Liver (tissue), 9 donors: ENCODE data around the gene CAMK2N2. TPM values are rescaled to one million over a fixed set of nuclear protein-coding genes. Genes with fewer than 3 reads are reported as not detected.

Experiments
- DNase-seq: peaks from one replicate; pipeline ENCODE4 v3.0.0-alpha.2; 2017; ENCODE audit warnings: low spot score
- H3K27ac ChIP-seq, 2 donors: one replicate each; pipeline ENCODE4 v1.7.0; 2013; ENCODE audit warnings: inconsistent platforms in 2 of 2, low read length in 2 of 2, control low read depth in 1 of 2, low read depth in 1 of 2, mild to moderate bottlenecking in 1 of 2
- H3K27me3 ChIP-seq, 4 donors: one replicate each; pipeline versions ENCODE4 v1.6.1 to v1.7.0; 2013; ENCODE audit warnings: low read length in 3 of 4, inconsistent platforms in 1 of 4, mild to moderate bottlenecking in 1 of 4, moderate library complexity in 1 of 4; ENCODE audit not compliant: control insufficient read depth in 4 of 4, insufficient read depth in 4 of 4
- H3K36me3 ChIP-seq, 4 donors: one replicate each; pipeline versions ENCODE4 v1.6.1 to v1.7.0; 2013; ENCODE audit warnings: low read length in 3 of 4, mild to moderate bottlenecking in 3 of 4, low read depth in 1 of 4, moderate library complexity in 1 of 4; ENCODE audit not compliant: control insufficient read depth in 4 of 4, insufficient read depth in 3 of 4
- H3K4me1 ChIP-seq, 4 donors: one replicate each; pipeline versions ENCODE4 v1.6.1 to v1.7.0; 2013; ENCODE audit warnings: low read length in 3 of 4, mild to moderate bottlenecking in 3 of 4, moderate library complexity in 1 of 4; ENCODE audit not compliant: control insufficient read depth in 4 of 4, insufficient read depth in 4 of 4
- H3K4me3 ChIP-seq, 3 donors: one replicate each; pipeline versions ENCODE4 v1.6.1 to v1.7.0; 2013; ENCODE audit warnings: low read length in 3 of 3, control low read depth in 1 of 3, low read depth in 1 of 3, mild to moderate bottlenecking in 1 of 3
- H3K9ac ChIP-seq, 2 donors: one replicate each; pipeline ENCODE4 v1.7.0; 2013; ENCODE audit warnings: low read length in 2 of 2, mild to moderate bottlenecking in 2 of 2, moderate library complexity in 2 of 2, control low read depth in 1 of 2, low read depth in 1 of 2
- H3K9me3 ChIP-seq, 4 donors: one replicate each; pipeline versions ENCODE4 v1.6.1 to v1.7.0; 2013; ENCODE audit warnings: low read length in 3 of 4; ENCODE audit not compliant: control insufficient read depth in 4 of 4
- EGR1 ChIP-seq, 2 donors: IDR thresholded peaks; 2 replicates each; pipeline ENCODE4 v1.6.1; 2016 to 2018; ENCODE audit warnings: antibody characterized with exemption in 2 of 2, low read depth in 2 of 2
- FOXA1 ChIP-seq: IDR thresholded peaks from 2 replicates; pipeline ENCODE4 v1.6.1; 2016; ENCODE audit warnings: antibody characterized with exemption
- FOXA2 ChIP-seq: IDR thresholded peaks from 2 replicates; pipeline ENCODE4 v1.6.1; 2016; ENCODE audit warnings: antibody characterized with exemption
- GABPA ChIP-seq, 2 donors: IDR thresholded peaks in 1 of 2; conservative IDR thresholded peaks in 1 of 2; 2 replicates each; pipeline ENCODE4 v1.6.1; 2016; ENCODE audit warnings: antibody characterized with exemption in 2 of 2, mild to moderate bottlenecking in 1 of 2, moderate library complexity in 1 of 2
- HNF4A ChIP-seq, 2 donors: conservative IDR thresholded peaks; 2 replicates each; pipeline ENCODE4 v1.6.1; 2016; ENCODE audit warnings: antibody characterized with exemption in 2 of 2, mild to moderate bottlenecking in 2 of 2
- HNF4G ChIP-seq: IDR thresholded peaks from 2 replicates; pipeline ENCODE4 v1.6.1; 2016; ENCODE audit warnings: antibody characterized with exemption
- NR2F2 ChIP-seq: IDR thresholded peaks from 2 replicates; pipeline ENCODE4 v1.6.1; 2016; ENCODE audit warnings: antibody characterized with exemption
- RXRA ChIP-seq, 2 donors: IDR thresholded peaks; 2 replicates each; pipeline ENCODE4 v1.6.1; 2017 to 2018; ENCODE audit warnings: antibody characterized with exemption in 2 of 2, mild to moderate bottlenecking in 1 of 2
- SP1 ChIP-seq: IDR thresholded peaks from 2 replicates; pipeline ENCODE4 v1.6.1; 2018; ENCODE audit warnings: antibody characterized with exemption, mild to moderate bottlenecking
- TAF1 ChIP-seq: conservative IDR thresholded peaks from 2 replicates; pipeline ENCODE4 v1.6.1; 2016; ENCODE audit warnings: antibody characterized with exemption, mild to moderate bottlenecking
- YY1 ChIP-seq: IDR thresholded peaks from 2 replicates; pipeline ENCODE4 v1.6.1; 2016; ENCODE audit warnings: antibody characterized with exemption, mild to moderate bottlenecking
- WGBS: extraction: QIAGEN DNeasy Blood & Tissue Kit; methylation state at CpG from one replicate; pipeline ENCODE4 v1.1.7; 2013; 5-methylcytosine and 5-hydroxymethylcytosine counted together
- polyA plus RNA-seq, 2 donors: library from polyadenylated mRNA; stranded (reverse) in 1 of 2; unstranded in 1 of 2; fragments of 200-250 nt in 1 of 2; fragments of >200 nt in 1 of 2; fragmentation: Nextera tagmentation in 1 of 2; extraction: Ambion mirVana in 1 of 2; gene quantifications; one replicate each; pipeline versions ENCODE4 v1.2.1 to v1.2.3, GENCODE V29; 2013 to 2015
- total RNA-seq, 2 donors: library from RNA; depleted of rRNA; stranded (reverse); fragments of >200 nt; gene quantifications; one replicate each; pipeline ENCODE4 v1.2.3, GENCODE V29; 2014
- TF ChIP-seq, protein P1 (sequence below): IDR thresholded peaks from 2 replicates; pipeline ENCODE4 v1.6.1; 2016; ENCODE audit warnings: antibody characterized with exemption
- TF ChIP-seq, protein P2 (sequence below): fragments of 150-350 bp; IDR thresholded peaks from 2 replicates; pipeline ENCODE4 v1.5.1; 2017; ENCODE audit warnings: improper control_type of control experiment, low read depth, low read length; ENCODE audit not compliant: missing input control
- TF ChIP-seq, protein P3 (sequence below): IDR thresholded peaks from 2 replicates; pipeline ENCODE4 v1.6.1; 2016; ENCODE audit warnings: antibody characterized with exemption
- TF ChIP-seq, protein P4 (sequence below): IDR thresholded peaks from 2 replicates; pipeline ENCODE4 v1.6.1; 2016; ENCODE audit warnings: antibody characterized with exemption, mild to moderate bottlenecking
- TF ChIP-seq, protein P5 (sequence below): IDR thresholded peaks from 2 replicates; pipeline ENCODE4 v1.6.1; 2016; ENCODE audit warnings: antibody characterized with exemption
- donor health status: healthy.
- donor health status: healthy.
- donor health status: healthy.
- donor health status: healthy.
- donor health status: healthy.

CAMK2N2 gene
- total and polyA plus RNA-seq, 4 donors = 0.61 TPM; not detected in 3

DNA sequence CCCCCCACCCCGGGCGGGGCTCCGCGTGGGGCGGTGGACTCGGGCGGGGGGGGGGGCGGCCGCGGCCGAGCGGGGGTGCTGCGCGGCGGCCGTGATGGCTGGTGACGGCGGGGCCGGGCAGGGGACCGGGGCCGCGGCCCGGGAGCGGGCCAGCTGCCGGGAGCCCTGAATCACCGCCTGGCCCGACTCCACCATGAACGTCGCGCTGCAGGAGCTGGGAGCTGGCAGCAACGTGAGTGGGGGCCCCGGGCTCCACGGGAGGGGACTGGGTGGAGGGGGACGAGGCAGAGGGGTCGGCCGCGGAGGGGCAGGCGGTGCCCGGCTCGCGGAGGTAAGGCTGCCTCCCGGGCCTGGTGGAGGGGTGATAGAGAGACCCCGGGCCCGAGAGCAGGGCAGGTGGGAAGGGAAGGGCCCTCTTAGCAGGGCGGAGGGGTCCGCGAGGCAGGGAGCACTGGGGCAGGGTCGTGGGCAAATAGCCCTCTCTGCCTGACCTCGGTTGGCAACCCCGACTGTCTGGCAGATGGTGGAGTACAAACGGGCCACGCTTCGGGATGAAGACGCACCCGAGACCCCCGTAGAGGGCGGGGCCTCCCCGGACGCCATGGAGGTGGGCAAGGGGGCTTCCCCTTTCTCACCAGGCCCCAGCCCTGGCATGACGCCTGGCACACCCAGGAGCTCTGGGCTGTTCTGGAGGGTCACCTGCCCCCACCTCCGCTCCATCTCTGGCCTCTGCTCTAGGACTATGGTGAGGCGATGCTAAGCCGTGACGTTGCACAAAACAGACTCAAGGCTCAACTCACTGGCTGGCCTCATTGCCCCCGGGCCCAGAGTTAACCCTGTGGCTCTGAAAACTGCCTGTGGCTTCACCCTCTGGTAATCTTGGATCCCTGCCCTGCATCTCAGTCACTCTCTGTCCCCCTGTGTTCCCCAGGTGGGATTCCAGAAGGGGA is 14.9 kb upstream of the CAMK2N2 start, which contains the start of gene ECE2:
Gene ECE2, plus strand, starts transcription at position 62 of the 950 bp plus-strand sequence. Its CDS starts 132 bp downstream, at position 194.
- TF ChIP-seq HNF4A (conservative IDR thresholded peaks at IDR 0.05) = no peak
- TF ChIP-seq, protein P1, sequence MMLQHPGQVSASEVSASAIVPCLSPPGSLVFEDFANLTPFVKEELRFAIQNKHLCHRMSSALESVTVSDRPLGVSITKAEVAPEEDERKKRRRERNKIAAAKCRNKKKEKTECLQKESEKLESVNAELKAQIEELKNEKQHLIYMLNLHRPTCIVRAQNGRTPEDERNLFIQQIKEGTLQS = no peak
- no peak for TF ChIP-seq SP1
- TF ChIP-seq TAF1 = no peak
- TF ChIP-seq YY1 = no peak
- TF ChIP-seq, protein P2, sequence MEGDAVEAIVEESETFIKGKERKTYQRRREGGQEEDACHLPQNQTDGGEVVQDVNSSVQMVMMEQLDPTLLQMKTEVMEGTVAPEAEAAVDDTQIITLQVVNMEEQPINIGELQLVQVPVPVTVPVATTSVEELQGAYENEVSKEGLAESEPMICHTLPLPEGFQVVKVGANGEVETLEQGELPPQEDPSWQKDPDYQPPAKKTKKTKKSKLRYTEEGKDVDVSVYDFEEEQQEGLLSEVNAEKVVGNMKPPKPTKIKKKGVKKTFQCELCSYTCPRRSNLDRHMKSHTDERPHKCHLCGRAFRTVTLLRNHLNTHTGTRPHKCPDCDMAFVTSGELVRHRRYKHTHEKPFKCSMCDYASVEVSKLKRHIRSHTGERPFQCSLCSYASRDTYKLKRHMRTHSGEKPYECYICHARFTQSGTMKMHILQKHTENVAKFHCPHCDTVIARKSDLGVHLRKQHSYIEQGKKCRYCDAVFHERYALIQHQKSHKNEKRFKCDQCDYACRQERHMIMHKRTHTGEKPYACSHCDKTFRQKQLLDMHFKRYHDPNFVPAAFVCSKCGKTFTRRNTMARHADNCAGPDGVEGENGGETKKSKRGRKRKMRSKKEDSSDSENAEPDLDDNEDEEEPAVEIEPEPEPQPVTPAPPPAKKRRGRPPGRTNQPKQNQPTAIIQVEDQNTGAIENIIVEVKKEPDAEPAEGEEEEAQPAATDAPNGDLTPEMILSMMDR = no peak
- TF ChIP-seq, protein P3, sequence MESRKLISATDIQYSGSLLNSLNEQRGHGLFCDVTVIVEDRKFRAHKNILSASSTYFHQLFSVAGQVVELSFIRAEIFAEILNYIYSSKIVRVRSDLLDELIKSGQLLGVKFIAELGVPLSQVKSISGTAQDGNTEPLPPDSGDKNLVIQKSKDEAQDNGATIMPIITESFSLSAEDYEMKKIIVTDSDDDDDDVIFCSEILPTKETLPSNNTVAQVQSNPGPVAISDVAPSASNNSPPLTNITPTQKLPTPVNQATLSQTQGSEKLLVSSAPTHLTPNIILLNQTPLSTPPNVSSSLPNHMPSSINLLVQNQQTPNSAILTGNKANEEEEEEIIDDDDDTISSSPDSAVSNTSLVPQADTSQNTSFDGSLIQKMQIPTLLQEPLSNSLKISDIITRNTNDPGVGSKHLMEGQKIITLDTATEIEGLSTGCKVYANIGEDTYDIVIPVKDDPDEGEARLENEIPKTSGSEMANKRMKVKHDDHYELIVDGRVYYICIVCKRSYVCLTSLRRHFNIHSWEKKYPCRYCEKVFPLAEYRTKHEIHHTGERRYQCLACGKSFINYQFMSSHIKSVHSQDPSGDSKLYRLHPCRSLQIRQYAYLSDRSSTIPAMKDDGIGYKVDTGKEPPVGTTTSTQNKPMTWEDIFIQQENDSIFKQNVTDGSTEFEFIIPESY = no peak
- no peak for TF ChIP-seq FOXA2
- TF ChIP-seq EGR1 (IDR thresholded peaks at IDR 0.05; ENCODE audit: low read depth in 2 of 2) = no peak
- no peak for TF ChIP-seq NR2F2
- TF ChIP-seq HNF4G = no peak
- no peak for TF ChIP-seq GABPA (IDR thresholded peaks at IDR 0.05 in 1 of 2, conservative IDR thresholded peaks at IDR 0.05 in 1 of 2)
- TF ChIP-seq, protein P4, sequence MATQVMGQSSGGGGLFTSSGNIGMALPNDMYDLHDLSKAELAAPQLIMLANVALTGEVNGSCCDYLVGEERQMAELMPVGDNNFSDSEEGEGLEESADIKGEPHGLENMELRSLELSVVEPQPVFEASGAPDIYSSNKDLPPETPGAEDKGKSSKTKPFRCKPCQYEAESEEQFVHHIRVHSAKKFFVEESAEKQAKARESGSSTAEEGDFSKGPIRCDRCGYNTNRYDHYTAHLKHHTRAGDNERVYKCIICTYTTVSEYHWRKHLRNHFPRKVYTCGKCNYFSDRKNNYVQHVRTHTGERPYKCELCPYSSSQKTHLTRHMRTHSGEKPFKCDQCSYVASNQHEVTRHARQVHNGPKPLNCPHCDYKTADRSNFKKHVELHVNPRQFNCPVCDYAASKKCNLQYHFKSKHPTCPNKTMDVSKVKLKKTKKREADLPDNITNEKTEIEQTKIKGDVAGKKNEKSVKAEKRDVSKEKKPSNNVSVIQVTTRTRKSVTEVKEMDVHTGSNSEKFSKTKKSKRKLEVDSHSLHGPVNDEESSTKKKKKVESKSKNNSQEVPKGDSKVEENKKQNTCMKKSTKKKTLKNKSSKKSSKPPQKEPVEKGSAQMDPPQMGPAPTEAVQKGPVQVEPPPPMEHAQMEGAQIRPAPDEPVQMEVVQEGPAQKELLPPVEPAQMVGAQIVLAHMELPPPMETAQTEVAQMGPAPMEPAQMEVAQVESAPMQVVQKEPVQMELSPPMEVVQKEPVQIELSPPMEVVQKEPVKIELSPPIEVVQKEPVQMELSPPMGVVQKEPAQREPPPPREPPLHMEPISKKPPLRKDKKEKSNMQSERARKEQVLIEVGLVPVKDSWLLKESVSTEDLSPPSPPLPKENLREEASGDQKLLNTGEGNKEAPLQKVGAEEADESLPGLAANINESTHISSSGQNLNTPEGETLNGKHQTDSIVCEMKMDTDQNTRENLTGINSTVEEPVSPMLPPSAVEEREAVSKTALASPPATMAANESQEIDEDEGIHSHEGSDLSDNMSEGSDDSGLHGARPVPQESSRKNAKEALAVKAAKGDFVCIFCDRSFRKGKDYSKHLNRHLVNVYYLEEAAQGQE = no peak
- TF ChIP-seq, protein P5, sequence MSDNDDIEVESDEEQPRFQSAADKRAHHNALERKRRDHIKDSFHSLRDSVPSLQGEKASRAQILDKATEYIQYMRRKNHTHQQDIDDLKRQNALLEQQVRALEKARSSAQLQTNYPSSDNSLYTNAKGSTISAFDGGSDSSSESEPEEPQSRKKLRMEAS = no peak
- TF ChIP-seq FOXA1 = no peak
- no peak for TF ChIP-seq RXRA (IDR thresholded peaks at IDR 0.05)
- WGBS = 18% methylated on average over 65 of the region's 65 CpGs
- Histone ChIP-seq H3K9me3 (no peaks in the 10 kb centered on the region), H3K27ac (no peak within 1 kb of the TSS), H3K36me3 (no peaks in the 10 kb centered on the region), H3K27me3 (peaks cover 0 to 6% (median 3%) of the 10 kb centered on the region in 4 donors), H3K9ac (no peak within 1 kb of the TSS), H3K4me3 (peak within 1 kb of the TSS in 1 of 3 donors; percentile 5), H3K4me1 (peaks cover 0 to 5% (median 0%) of the 10 kb centered on the region in 4 donors)
- DNase-seq = no peak
